Parathyroid adenoma (tissue), 2 donors: Measurements from ENCODE around the gene NAA38.
"Not testable (repeated sequence)": the region's sequence is repeated elsewhere in the genome, so short reads cannot be mapped to it uniquely, and the experiment has no call there.

Experiments
- H2AFZ ChIP-seq: fragments of 300-600 bp; sonication (generic); one replicate; pipeline ENCODE4 v1.7.0; 2017; ENCODE audit warnings: antibody characterized with exemption, mild to moderate bottlenecking
- H3K27ac ChIP-seq: fragments of 300-600 bp; sonication (generic); one replicate; pipeline ENCODE4 v1.7.0; 2017
- H3K27me3 ChIP-seq: fragments of 300-600 bp; sonication (generic); one replicate; pipeline ENCODE4 v1.7.0; 2017; ENCODE audit warnings: low read length; ENCODE audit not compliant: control insufficient read depth, insufficient read depth
- H3K36me3 ChIP-seq: fragments of 300-600 bp; sonication (generic); one replicate; pipeline ENCODE4 v1.7.0; 2017; ENCODE audit warnings: low read length; ENCODE audit not compliant: control insufficient read depth, insufficient read depth
- H3K4me1 ChIP-seq: fragments of 300-600 bp; sonication (generic); one replicate; pipeline ENCODE4 v1.7.0; 2017; ENCODE audit warnings: control low read depth
- H3K4me2 ChIP-seq: fragments of 300-600 bp; sonication (generic); one replicate; pipeline ENCODE4 v1.7.0; 2017; ENCODE audit warnings: low read length
- H3K4me3 ChIP-seq: fragments of 300-600 bp; sonication (generic); one replicate; pipeline ENCODE4 v1.7.0; 2017; ENCODE audit warnings: low read depth, low read length
- H3K79me2 ChIP-seq: fragments of 300-600 bp; sonication (generic); one replicate; pipeline ENCODE4 v1.7.0; 2017; ENCODE audit warnings: control low read depth
- H3K9ac ChIP-seq: fragments of 300-600 bp; sonication (generic); one replicate; pipeline ENCODE4 v1.7.0; 2017; ENCODE audit warnings: mild to moderate bottlenecking
- H3K9me3 ChIP-seq: fragments of 300-600 bp; sonication (generic); one replicate; pipeline ENCODE4 v1.7.0; 2017; ENCODE audit warnings: low read length; ENCODE audit not compliant: control insufficient read depth
- CTCF ChIP-seq: fragments of 300-600 bp; sonication (generic); IDR thresholded peaks from one replicate; pipeline ENCODE4 v1.7.0; 2017; ENCODE audit warnings: antibody characterized with exemption, mild to moderate bottlenecking
- donor health status: primary hyperparathyroidism.

The NAA38 gene

DNA sequence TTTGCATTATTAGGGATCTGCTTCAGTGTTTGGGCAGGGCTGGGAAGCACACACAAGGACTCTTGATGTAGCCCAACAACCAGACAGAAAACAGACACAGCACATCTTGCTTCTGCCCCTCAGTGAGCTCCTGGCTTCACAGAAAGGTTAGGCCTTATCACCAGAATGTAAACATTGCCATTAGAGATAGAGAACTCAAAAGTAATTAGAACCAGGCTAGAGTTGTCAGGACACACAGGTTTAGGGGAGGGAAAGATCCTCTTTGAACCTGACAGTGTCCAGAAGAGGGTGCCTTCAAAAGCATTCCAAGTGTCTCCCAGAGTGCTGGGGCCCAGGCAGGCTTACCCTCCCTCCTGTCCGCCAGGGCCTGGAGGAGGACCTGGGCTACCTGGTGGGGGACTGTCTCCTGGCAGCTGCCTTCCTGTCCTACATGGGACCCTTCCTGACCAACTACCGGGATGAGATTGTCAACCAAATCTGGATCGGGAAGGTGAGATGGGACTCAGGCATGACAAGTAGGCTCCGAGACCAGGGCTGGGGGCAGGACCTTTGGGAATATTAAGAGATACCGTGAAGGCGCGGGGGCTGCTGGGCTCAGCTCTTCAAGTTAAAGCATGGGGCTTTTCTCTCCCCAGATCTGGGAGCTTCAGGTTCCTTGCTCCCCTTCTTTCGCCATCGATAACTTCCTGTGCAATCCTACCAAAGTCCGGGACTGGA lies 40.3 kb downstream of the NAA38 start:
- H2AFZ ChIP-seq, result no peak overlapping the region
- no peak for TF ChIP-seq CTCF
- H3K79me2 ChIP-seq, result no peaks in the 10 kb centered on the region
- no peak overlapping the region for H3K4me3 ChIP-seq
- H3K27ac ChIP-seq, result no peak overlapping the region
- H3K9ac ChIP-seq, result no peak overlapping the region
- H3K4me2 ChIP-seq, result no peak overlapping the region
- H3K9me3 ChIP-seq, result no peaks in the 10 kb centered on the region
- no peaks in the 10 kb centered on the region for H3K36me3 ChIP-seq
- H3K4me1 ChIP-seq, result no peaks in the 10 kb centered on the region
- H3K27me3 ChIP-seq, result no peaks in the 10 kb centered on the region

- Histone ChIP-seq H3K27me3 (no peaks in the 10 kb centered on the region), H3K4me3 (no peak overlapping the region), H2AFZ (no peak overlapping the region), H3K9ac (no peak overlapping the region), H3K9me3 (no peaks in the 10 kb centered on the region), H3K79me2 (no peaks in the 10 kb centered on the region), H3K27ac (no peak overlapping the region), H3K36me3 (no peaks in the 10 kb centered on the region), H3K4me1 (no peaks in the 10 kb centered on the region), H3K4me2 (no peak overlapping the region)
- TF ChIP-seq CTCF, result no peak
Measured at GRCh38 chr17:7814969-7815368, 42.4 kb downstream of the NAA38 start.

DNA sequence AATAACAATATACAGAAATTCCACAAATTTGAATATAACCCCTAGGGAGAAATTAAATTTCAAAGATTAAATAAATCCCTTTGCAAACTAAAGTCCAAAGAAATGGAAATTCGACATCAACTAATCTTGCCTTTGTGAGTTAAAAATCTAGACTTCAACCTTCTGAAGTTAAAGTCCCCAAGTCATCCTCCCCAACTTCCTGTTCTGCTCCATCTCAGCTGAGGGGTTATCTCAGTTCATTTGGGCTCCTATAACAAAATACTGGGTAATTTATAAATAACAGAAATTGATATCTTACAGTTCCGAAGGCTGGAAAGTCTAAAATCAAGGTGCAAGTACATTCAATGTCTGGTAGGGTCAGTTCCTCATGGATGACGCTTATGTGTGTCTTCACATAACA lies 46.1 kb downstream of the NAA38 start:
- no peak for TF ChIP-seq CTCF

GRCh38 chr17:7809791-7810343 lies 47.5 kb downstream of the NAA38 start:
- H3K27ac ChIP-seq, H3K27me3 ChIP-seq, H2AFZ ChIP-seq, H3K4me3 ChIP-seq, H3K9me3 ChIP-seq, H3K79me2 ChIP-seq, H3K9ac ChIP-seq, H3K36me3 ChIP-seq, H3K4me2 ChIP-seq: not testable (repeated sequence)
- peaks cover 13% of the 10 kb centered on the region for H3K4me1 ChIP-seq

More for the DNA sequence above, 46.1 kb downstream of the NAA38 start:
- no peaks in the 10 kb centered on the region for H3K9me3 ChIP-seq
- no peak overlapping the region for H3K4me3 ChIP-seq
- H3K79me2 ChIP-seq, result no peaks in the 10 kb centered on the region
- no peak overlapping the region for H3K4me2 ChIP-seq
- H2AFZ ChIP-seq, result no peak overlapping the region
- peaks cover 13% of the 10 kb centered on the region for H3K4me1 ChIP-seq
- no peak overlapping the region for H3K9ac ChIP-seq
- no peaks in the 10 kb centered on the region for H3K36me3 ChIP-seq
- H3K27ac ChIP-seq, result no peak overlapping the region
- no peaks in the 10 kb centered on the region for H3K27me3 ChIP-seq

DNA sequence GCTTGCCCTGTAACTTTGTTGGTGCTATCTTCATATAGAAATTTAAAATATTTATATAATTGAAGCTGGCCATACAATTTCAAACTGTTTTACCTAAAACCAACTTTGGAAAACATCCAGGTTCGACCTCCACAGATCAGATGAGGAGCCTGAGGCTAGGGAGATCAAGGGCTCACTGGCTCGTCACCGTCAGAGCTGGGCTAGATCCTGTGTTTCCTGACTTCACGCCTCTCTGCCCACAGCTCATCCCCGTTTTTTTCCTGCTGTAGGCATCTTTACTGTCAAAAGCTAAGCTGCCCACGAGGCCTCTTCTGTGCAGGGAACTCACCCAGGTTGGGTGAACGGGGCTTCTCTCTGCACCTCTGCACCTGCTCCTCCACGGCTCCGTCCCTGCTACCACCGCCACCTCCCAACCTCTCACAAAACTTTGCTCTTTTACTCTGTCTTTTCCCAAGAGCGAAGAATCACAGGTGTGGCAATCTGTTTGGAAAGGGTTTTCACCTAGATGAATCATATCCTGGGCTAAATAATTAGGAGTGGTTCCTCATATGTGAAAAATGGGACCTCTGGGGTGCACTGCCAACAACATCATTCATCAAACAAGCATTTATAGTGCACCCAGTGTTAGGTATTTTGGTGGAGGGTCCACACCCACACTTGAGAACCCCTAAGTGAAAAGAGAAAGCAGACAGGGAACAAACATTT lies 48.1 kb downstream of the NAA38 start:
- Histone ChIP-seq H3K4me2 (no peak overlapping the region), H3K36me3 (no peaks in the 10 kb centered on the region), H3K9ac (no peak overlapping the region), H3K27ac (no peak overlapping the region), H3K27me3 (no peaks in the 10 kb centered on the region), H2AFZ (no peak overlapping the region), H3K79me2 (no peaks in the 10 kb centered on the region), H3K4me3 (no peak overlapping the region), H3K9me3 (no peaks in the 10 kb centered on the region), H3K4me1 (peaks cover 13% of the 10 kb centered on the region)
- no peak for TF ChIP-seq CTCF
